ENCODE data around the gene EXOG.

The EXOG gene

GRCh38 chr3:38507120-38507519 is 11.0 kb downstream of the EXOG start:
- in situ Hi-C loops (cut with MboI; ENCODE audit: low sequenced_read_pairs), result no loop called here

- in situ Hi-C loops (cut with MboI; ENCODE audit: low sequenced_read_pairs), result no loop called here
Measured at GRCh38 chr3:38509732-38510131, 13.6 kb downstream of the EXOG start.

- in situ Hi-C loops (cut with MboI; ENCODE audit: low sequenced_read_pairs), result no loop called here
Measured at GRCh38 chr3:38510631-38511030, 14.5 kb downstream of the EXOG start.

- in situ Hi-C loops (cut with MboI; ENCODE audit: low sequenced_read_pairs), result no loop called here
Measured at GRCh38 chr3:38511546-38511945, 15.4 kb downstream of the EXOG start.

GRCh38 chr3:38515367-38515766 is 19.2 kb downstream of the EXOG start:
- in situ Hi-C loops (cut with MboI; ENCODE audit: low sequenced_read_pairs), result no loop called here

- in situ Hi-C loops (cut with MboI; ENCODE audit: low sequenced_read_pairs), result no loop called here
Measured at GRCh38 chr3:38516669-38517068, 20.5 kb downstream of the EXOG start.

- in situ Hi-C loops (cut with MboI; ENCODE audit: low sequenced_read_pairs), result no loop called here
Measured at GRCh38 chr3:38519000-38519399, 22.9 kb downstream of the EXOG start.

GRCh38 chr3:38519651-38520050 is 23.5 kb downstream of the EXOG start:
- in situ Hi-C loops (cut with MboI; ENCODE audit: low sequenced_read_pairs), result no loop called here

- in situ Hi-C loops (cut with MboI; ENCODE audit: low sequenced_read_pairs), result no loop called here
Measured at GRCh38 chr3:38521391-38521987, 25.3 kb downstream of the EXOG start.

GRCh38 chr3:38522002-38522401 is 25.9 kb downstream of the EXOG start:
- in situ Hi-C loops (cut with MboI; ENCODE audit: low sequenced_read_pairs), result no loop called here

- in situ Hi-C loops (cut with MboI; ENCODE audit: low sequenced_read_pairs), result no loop called here
Measured at GRCh38 chr3:38524141-38524739, 28.1 kb downstream of the EXOG start.

- in situ Hi-C loops (cut with MboI; ENCODE audit: low sequenced_read_pairs), result no loop called here
Measured at GRCh38 chr3:38526792-38527191, 30.7 kb downstream of the EXOG start.

- in situ Hi-C loops (cut with MboI; ENCODE audit: low sequenced_read_pairs), result no loop called here
Measured at GRCh38 chr3:38528457-38528856, 32.3 kb downstream of the EXOG start.

- in situ Hi-C loops (cut with MboI; ENCODE audit: low sequenced_read_pairs), result no loop called here
Measured at GRCh38 chr3:38532529-38532928, 36.4 kb downstream of the EXOG start.

- in situ Hi-C loops (cut with MboI; ENCODE audit: low sequenced_read_pairs), result no loop called here
Measured at GRCh38 chr3:38533285-38533976, 37.3 kb downstream of the EXOG start.

GRCh38 chr3:38534180-38534579 is 38.0 kb downstream of the EXOG start:
- in situ Hi-C loops (cut with MboI; ENCODE audit: low sequenced_read_pairs), result no loop called here

GRCh38 chr3:38534604-38535003 is 38.5 kb downstream of the EXOG start:
- in situ Hi-C loops (cut with MboI; ENCODE audit: low sequenced_read_pairs), result no loop called here

GRCh38 chr3:38536671-38537070 is 40.5 kb downstream of the EXOG start:
- in situ Hi-C loops (cut with MboI; ENCODE audit: low sequenced_read_pairs), result no loop called here

GRCh38 chr3:38538773-38539353 is 42.7 kb downstream of the EXOG start:
- in situ Hi-C loops (cut with MboI; ENCODE audit: low sequenced_read_pairs), result no loop called here

- in situ Hi-C loops (cut with MboI; ENCODE audit: low sequenced_read_pairs), result no loop called here
Measured at GRCh38 chr3:38541806-38542205, 45.7 kb downstream of the EXOG start.

- in situ Hi-C loops (cut with MboI; ENCODE audit: low sequenced_read_pairs), result no loop called here
Measured at GRCh38 chr3:38542401-38543298, 46.5 kb downstream of the EXOG start.

Data from HL-60/S4 treated with phorbol 12-myristate 13-acetate at 8.2 ng/mL for 4 days and 3 days (cell line).